ENCODE data around the gene ANKRD50.

Gene ANKRD50, protein sequence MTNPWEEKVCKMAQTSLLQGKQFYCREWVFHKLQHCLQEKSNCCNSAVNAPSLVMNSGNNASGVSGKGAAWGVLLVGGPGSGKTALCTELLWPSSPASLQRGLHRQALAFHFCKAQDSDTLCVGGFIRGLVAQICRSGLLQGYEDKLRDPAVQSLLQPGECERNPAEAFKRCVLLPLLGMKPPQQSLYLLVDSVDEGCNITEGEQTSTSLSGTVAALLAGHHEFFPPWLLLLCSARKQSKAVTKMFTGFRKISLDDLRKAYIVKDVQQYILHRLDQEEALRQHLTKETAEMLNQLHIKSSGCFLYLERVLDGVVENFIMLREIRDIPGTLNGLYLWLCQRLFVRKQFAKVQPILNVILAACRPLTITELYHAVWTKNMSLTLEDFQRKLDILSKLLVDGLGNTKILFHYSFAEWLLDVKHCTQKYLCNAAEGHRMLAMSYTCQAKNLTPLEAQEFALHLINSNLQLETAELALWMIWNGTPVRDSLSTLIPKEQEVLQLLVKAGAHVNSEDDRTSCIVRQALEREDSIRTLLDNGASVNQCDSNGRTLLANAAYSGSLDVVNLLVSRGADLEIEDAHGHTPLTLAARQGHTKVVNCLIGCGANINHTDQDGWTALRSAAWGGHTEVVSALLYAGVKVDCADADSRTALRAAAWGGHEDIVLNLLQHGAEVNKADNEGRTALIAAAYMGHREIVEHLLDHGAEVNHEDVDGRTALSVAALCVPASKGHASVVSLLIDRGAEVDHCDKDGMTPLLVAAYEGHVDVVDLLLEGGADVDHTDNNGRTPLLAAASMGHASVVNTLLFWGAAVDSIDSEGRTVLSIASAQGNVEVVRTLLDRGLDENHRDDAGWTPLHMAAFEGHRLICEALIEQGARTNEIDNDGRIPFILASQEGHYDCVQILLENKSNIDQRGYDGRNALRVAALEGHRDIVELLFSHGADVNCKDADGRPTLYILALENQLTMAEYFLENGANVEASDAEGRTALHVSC (N-terminal part only)

GRCh38 chr4:124712372-124713184 lies at the start of gene ANKRD50:
Gene ANKRD50, minus strand, starts transcription at chr4:124712732. Its CDS starts 2,221 bp downstream, at chr4:124710511.
- DNase-seq (ENCODE audit: low read depth, low spot score) = no peak

DNA sequence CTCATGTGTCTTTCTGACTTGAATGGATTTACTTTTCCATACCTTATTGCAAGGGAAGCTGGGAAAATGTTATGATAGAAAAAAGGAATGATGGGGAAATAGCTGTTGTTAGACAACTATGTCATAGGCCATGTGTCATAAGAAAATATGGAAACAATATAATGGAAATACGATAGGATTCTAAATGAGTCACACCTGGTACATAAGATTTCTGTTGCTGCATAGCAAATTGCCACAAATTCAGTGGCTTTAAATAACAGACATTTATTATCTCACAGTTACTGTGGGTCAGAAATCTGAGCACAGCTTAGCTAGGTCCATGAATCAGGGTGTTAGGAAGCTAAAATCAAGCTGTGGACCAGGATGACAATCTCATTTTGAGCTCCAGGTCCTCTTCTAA lies 44.6 kb upstream of the ANKRD50 start:
- DNase-seq (ENCODE audit: low read depth, low spot score) = no peak

- DNase-seq (ENCODE audit: low read depth, low spot score) = no peak
Observed at GRCh38 chr4:124754681-124755080, 42.1 kb upstream of the ANKRD50 start.

DNA sequence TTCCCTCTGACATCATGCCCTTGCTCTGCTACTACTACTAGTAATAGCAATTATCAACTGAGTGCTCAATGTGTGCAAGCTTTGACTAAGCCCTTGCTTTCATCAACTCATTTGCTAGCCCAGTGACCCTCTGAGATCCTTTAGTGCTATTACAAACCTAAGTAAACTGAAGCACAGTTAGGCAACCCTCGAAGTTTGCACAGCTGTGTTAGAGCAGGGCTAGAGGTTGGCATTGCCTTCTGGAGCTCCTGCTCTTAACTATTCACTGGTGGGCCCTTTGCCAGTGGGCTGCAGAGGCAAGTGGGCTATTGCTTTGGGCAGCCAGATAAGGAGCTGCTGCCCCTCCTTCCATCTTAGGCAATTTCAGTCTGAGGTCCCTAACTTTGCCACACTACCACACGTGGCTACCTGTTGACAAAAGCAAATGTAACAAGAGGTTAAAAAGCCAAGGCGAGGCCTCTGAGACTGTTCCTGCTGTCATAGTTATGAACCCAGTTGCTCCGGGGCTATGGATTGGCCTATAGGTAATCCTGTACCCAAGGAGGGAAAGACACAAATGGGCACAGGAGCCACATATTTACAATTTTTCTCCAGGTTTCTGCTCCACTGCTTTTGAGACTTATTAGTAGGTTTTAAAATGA lies 41.5 kb upstream of the ANKRD50 start:
- DNase-seq (ENCODE audit: low read depth, low spot score) = no peak

DNA sequence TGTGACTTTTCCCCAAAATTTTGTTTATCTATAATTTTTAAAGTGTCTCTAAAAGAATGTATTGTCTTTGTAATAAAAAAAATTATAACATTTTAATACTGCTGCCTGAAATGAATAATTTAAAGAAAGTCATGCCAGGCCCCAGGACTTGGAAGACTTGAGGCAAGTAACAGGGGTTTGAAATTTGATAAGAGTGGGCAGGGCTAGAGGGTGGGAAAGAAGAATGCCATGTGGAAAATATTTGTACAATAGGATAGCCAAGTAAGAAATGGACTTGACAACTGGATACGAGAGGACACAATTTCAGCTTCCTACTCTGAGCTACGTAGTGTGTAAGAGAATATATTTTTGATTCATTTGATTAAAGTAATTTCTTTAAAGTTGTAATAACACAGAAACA lies 36.9 kb upstream of the ANKRD50 start:
- DNase-seq (ENCODE audit: low read depth, low spot score) = no peak

DNA sequence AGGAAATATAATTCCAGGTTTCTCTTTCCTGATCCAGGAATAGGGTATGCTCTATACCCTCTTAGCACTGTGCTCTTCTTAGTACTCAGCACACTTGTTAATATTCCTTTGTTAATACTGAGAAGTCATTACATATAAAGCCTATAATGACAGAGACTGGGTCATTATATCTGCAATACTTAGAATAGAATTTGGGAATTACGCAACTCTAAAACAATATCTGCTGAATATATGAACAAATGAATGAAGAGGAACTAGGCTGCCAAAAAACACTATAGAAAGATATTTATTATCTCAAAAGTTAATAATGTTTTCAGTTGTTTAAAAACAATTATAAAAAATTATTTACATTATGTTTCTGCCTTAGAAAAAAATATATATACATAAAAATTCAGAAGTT lies 36.4 kb upstream of the ANKRD50 start:
- no peak for DNase-seq (ENCODE audit: low read depth, low spot score)

DNA sequence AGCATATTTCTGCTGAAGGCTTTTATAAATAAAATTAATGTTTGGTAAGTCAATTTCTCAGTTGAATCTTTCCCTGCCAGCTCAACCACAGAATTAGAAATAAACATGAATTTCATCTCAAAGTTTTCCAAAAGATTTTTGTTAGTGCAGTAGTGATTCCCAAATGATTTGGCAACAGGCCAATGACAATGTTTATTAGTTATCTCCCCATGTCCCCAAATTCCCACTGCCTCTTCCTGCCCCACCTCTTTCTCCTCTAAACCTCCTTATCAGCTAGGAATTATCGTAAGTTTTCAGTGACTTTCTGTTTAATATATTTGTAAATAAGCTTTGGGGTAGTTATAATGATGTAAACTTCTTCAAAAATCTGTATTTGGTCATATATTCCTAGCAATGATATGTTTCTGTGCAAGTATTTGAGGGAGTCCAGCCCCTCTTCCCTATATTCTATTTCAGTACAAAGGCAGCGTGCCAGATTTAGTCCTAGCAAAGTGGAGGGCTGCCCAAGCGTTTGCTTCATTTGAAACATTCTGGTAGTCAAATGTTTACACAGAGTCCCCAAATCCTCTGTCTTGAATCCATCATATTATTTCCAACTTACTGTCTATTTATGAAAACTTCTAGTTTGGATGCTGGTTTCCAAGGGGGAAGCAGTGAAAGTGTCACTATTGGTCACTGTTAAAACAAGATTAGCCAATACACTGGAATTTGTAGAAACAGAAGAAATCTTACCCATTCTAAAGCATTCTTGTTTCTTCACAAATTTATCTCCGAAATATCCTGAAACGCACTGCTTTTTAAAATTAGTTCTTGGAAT lies 33.7 kb upstream of the ANKRD50 start:
- no peak for DNase-seq (ENCODE audit: low read depth, low spot score)

DNA sequence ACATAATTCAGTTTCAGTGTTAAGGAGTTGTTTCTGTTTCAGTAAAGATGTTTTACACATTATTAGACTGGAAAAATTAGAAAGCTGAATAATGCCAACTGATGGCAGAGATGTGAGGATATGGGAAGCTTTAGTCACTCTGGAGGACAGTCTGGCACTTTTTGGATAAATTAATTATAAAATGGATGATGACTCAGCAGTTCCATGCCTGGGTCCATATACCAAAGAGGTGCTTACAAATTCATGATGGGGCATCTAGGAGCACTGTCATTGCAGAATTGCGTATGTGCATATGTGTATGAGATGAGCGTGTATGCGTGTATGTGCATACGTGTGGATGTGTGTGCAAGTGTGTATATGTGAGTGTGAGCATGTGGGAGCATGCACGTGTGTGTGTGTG lies 31.2 kb upstream of the ANKRD50 start:
- no peak for DNase-seq (ENCODE audit: low read depth, low spot score)

- no peak for DNase-seq (ENCODE audit: low read depth, low spot score)
Observed at GRCh38 chr4:124740501-124740900, 28.0 kb upstream of the ANKRD50 start.

- no peak for DNase-seq (ENCODE audit: low read depth, low spot score)
Observed at GRCh38 chr4:124738994-124739393, 26.5 kb upstream of the ANKRD50 start.

GRCh38 chr4:124737619-124738018 lies 25.1 kb upstream of the ANKRD50 start:
- no peak for DNase-seq (ENCODE audit: low read depth, low spot score)

DNA sequence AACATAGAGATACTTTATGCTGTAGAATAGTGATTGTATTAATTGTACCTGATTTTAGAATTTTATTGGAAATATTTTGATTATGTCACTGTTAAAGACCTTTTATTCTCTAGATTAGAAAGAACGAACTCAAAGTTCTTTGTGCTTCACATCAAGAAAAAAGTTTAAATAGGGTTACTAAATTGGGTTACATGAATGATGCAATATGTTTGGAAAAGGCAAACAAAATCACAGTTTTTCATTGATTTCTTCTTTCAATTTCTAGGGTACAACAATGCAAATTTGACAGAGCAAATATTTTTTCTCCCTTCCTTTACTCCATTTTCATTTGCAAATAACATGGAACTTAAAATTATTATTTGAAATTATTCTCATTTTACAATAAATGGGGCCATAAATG lies 24.0 kb upstream of the ANKRD50 start:
- DNase-seq (ENCODE audit: low read depth, low spot score) = no peak

DNA sequence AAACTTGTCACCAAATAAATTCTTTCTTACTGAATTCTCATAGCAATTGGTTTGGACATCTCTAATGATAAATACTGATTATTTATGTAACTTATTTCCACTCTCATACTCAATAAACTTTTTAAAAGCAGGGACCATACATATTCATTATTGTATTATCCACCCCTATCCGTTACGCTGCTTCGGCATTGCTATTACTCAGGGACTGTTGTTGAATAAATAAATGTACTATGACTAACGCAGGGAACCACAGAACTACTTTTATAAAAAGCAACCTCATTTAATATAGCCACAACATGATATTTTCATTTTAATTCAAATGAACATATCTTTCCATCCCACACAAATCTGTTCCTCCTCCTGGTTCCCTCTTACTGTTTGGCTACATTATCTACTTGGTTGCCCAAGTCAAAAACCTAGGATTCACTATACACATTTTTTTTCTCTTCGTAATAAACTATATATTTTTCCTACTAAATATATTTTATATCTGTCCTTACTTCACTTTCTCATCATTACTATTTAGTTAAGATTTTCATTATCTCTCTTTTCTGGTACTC lies 14.9 kb upstream of the ANKRD50 start:
- no peak for DNase-seq (ENCODE audit: low read depth, low spot score)

GRCh38 chr4:124726269-124726668 lies 13.7 kb upstream of the ANKRD50 start:
- no peak for DNase-seq (ENCODE audit: low read depth, low spot score)

GRCh38 chr4:124722071-124722470 lies 9.5 kb upstream of the ANKRD50 start:
- no peak for DNase-seq (ENCODE audit: low read depth, low spot score)

GRCh38 chr4:124717101-124717500 lies 4.6 kb upstream of the ANKRD50 start:
- DNase-seq (ENCODE audit: low read depth, low spot score) = no peak

GRCh38 chr4:124713185-124713592 lies 657 bp upstream of the ANKRD50 start:
- DNase-seq (ENCODE audit: low read depth, low spot score) = no peak

GRCh38 chr4:124711471-124712371 lies 811 bp downstream of the ANKRD50 start:
- DNase-seq (ENCODE audit: low read depth, low spot score) = no peak

GRCh38 chr4:124710911-124711310 lies 1.6 kb downstream of the ANKRD50 start:
- DNase-seq (ENCODE audit: low read depth, low spot score) = no peak

Data from activated CD4-positive, CD25-positive, alpha-beta regulatory T cell treated with anti-CD3 and anti-CD28 coated beads, Interleukin-2, amount 50 U/mL, for 16 hours (primary cell).